Right ventricle myocardium inferior (tissue), 1 donor: ENCODE data around the gene TRHDE. TPM values are rescaled to one million over a fixed set of nuclear protein-coding genes. Genes with fewer than 3 reads are reported as not detected.

Experiments
- ATAC-seq: fragments of 200-7000 bp; cut with Tn5 transposase; one replicate; pipeline ENCODE4 v1.9.1; 2020; ENCODE audit warnings: mild to moderate bottlenecking, moderate library complexity
- DNase-seq: peaks from one replicate; pipeline ENCODE4 v3.0.0; 2021; ENCODE audit errors: missing footprints
- intact Hi-C: fragments of 100-400 bp; cut with DNase I; formaldehyde crosslinking; loops from one replicate; pipeline ENCODE4 v1.11.0; 2022
- total RNA-seq: library from RNA; stranded (reverse); fragmentation: NEBNext Ultra II Directional; extraction: Animal tissue kit (Norgen Biotek cat#: 25700); gene quantifications from one replicate; pipeline ENCODE4 v1.2.1, GENCODE V29; 2021
- donor health status: DM: no; HTN: yes; CAD: no; lungs with severe emphysema.

Gene TRHDE
- total RNA-seq, 1 donor from 2014 or later, result 1.3 TPM

GRCh38 chr12:72272731-72273498 lies 745 bp downstream of the TRHDE start:
- intact Hi-C loops, result no loop called here

GRCh38 chr12:72273499-72273837 lies 1.3 kb downstream of the TRHDE start:
- DNase-seq (no peak), ATAC-seq (no peak)
- intact Hi-C loops, result no loop called here

More at GRCh38 chr12:72272731-72273498, 745 bp downstream of the TRHDE start:
- DNase-seq (peak; percentile 61), ATAC-seq (peak; percentile 38)

- intact Hi-C loops, result no loop called here
- ATAC-seq (no peak), DNase-seq (peak; percentile 51)
These were observed 1.7 kb downstream of the TRHDE start for GRCh38 chr12:72273851-72274351.

GRCh38 chr12:72274931-72275330 lies 2.8 kb downstream of the TRHDE start:
- no peak for ATAC-seq
- no peak for DNase-seq
- intact Hi-C loops, result no loop called here

- DNase-seq, result no peak
- ATAC-seq, result no peak
- intact Hi-C loops, result no loop called here
These were observed 3.4 kb downstream of the TRHDE start for GRCh38 chr12:72275526-72275925.

GRCh38 chr12:72276181-72276805 lies 4.1 kb downstream of the TRHDE start:
- intact Hi-C loops, result no loop called here
- DNase-seq (no peak), ATAC-seq (no peak)

GRCh38 chr12:72277415-72277814 lies 5.2 kb downstream of the TRHDE start:
- ATAC-seq, result no peak
- intact Hi-C loops, result no loop called here
- DNase-seq, result no peak

GRCh38 chr12:72278894-72279293 lies 6.7 kb downstream of the TRHDE start:
- intact Hi-C loops, result no loop called here
- ATAC-seq (no peak), DNase-seq (no peak)

GRCh38 chr12:72281126-72281525 lies 9.0 kb downstream of the TRHDE start:
- DNase-seq (no peak), ATAC-seq (no peak)
- intact Hi-C loops, result no loop called here

GRCh38 chr12:72282721-72283120 lies 10.6 kb downstream of the TRHDE start:
- ATAC-seq, result no peak
- intact Hi-C loops, result no loop called here

GRCh38 chr12:72285861-72286260 lies 13.7 kb downstream of the TRHDE start:
- no peak for ATAC-seq
- DNase-seq, result no peak
- intact Hi-C loops, result no loop called here

More at GRCh38 chr12:72282721-72283120, 10.6 kb downstream of the TRHDE start:
- no peak for DNase-seq

- ATAC-seq (no peak), DNase-seq (no peak)
- intact Hi-C loops, result no loop called here
These were observed 14.4 kb downstream of the TRHDE start for GRCh38 chr12:72286526-72286925.

- DNase-seq, result no peak
- intact Hi-C loops, result no loop called here
- no peak for ATAC-seq
These were observed 16.3 kb downstream of the TRHDE start for GRCh38 chr12:72288436-72288835.

GRCh38 chr12:72288911-72289310 lies 16.7 kb downstream of the TRHDE start:
- ATAC-seq, result no peak
- intact Hi-C loops, result no loop called here
- no peak for DNase-seq

GRCh38 chr12:72289633-72290032 lies 17.5 kb downstream of the TRHDE start:
- intact Hi-C loops, result no loop called here
- ATAC-seq (no peak), DNase-seq (no peak)

- DNase-seq, result no peak
- ATAC-seq, result no peak
- intact Hi-C loops, result no loop called here
These were observed 19.0 kb downstream of the TRHDE start for GRCh38 chr12:72291175-72291574.

GRCh38 chr12:72293701-72294100 lies 21.5 kb downstream of the TRHDE start:
- ATAC-seq (no peak), DNase-seq (no peak)
- intact Hi-C loops, result no loop called here

GRCh38 chr12:72295101-72295500 lies 22.9 kb downstream of the TRHDE start:
- intact Hi-C loops, result no loop called here
- ATAC-seq (no peak), DNase-seq (no peak)

GRCh38 chr12:72295744-72296143 lies 23.6 kb downstream of the TRHDE start:
- ATAC-seq (no peak), DNase-seq (no peak)
- intact Hi-C loops, result no loop called here

- DNase-seq, result no peak
- ATAC-seq, result no peak
- intact Hi-C loops, result no loop called here
These were observed 24.2 kb downstream of the TRHDE start for GRCh38 chr12:72296389-72296788.
